Stimulated activated CD4-positive, alpha-beta T cell treated with anti-CD3 and anti-CD28 coated beads, Interleukin-2, amount 100 ng/mL, for 4 hours (primary cell): ENCODE measurements around the gene GPC1.
"Not testable (repeated sequence)": the region's sequence is repeated elsewhere in the genome, so short reads cannot be mapped to it uniquely, and the experiment has no call there.

Experiments
- DNase-seq: peaks from one replicate; pipeline ENCODE4 v3.0.0-alpha.2; 2020; ENCODE audit warnings: low read depth

GPC1 gene

DNA sequence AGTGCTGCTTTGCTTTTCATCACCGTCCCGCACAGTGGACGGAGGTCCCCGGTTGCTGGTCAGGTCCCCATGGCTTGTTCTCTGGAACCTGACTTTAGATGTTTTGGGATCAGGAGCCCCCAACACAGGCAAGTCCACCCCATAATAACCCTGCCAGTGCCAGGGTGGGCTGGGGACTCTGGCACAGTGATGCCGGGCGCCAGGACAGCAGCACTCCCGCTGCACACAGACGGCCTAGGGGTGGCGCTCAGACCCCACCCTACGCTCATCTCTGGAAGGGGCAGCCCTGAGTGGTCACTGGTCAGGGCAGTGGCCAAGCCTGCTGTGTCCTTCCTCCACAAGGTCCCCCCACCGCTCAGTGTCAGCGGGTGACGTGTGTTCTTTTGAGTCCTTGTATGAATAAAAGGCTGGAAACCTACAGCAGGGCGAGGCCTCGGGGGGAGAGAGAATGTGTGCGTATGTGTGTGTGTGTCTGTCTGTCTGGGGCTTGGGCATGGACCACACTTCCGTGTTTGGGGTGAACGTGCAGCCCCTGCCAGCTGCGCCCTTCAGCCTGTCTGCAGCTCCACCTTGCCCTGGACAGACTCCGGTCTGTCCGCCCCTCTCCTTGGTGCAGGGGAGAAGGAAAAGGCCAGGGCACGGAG lies 32.3 kb downstream of the GPC1 start:
- DNase-seq, result no peak

GRCh38 chr2:240468303-240469238 lies 33.1 kb downstream of the GPC1 start:
- no peak for DNase-seq

DNA sequence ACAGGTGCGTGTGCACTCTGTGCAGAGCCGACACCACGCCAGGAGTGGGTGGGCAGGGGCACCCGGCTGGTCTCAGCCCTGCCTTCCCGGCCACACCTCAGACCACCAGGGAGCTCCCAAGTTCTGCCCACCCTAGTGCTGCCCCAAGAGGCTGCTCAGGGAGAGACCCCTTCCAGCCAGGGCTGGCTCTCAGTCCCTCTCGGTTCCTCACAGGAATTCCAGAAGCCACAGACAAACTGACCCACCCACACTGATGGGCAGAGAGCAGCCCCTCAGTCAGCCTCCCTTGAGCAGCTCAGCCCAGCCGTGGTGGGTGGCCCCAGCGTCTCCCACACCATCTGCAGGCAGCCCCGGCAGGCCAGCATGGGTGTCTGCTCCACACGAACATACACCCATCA lies 33.8 kb downstream of the GPC1 start:
- DNase-seq, result no peak

- no peak for DNase-seq
These were observed 34.3 kb downstream of the GPC1 start for GRCh38 chr2:240469740-240470139.

DNA sequence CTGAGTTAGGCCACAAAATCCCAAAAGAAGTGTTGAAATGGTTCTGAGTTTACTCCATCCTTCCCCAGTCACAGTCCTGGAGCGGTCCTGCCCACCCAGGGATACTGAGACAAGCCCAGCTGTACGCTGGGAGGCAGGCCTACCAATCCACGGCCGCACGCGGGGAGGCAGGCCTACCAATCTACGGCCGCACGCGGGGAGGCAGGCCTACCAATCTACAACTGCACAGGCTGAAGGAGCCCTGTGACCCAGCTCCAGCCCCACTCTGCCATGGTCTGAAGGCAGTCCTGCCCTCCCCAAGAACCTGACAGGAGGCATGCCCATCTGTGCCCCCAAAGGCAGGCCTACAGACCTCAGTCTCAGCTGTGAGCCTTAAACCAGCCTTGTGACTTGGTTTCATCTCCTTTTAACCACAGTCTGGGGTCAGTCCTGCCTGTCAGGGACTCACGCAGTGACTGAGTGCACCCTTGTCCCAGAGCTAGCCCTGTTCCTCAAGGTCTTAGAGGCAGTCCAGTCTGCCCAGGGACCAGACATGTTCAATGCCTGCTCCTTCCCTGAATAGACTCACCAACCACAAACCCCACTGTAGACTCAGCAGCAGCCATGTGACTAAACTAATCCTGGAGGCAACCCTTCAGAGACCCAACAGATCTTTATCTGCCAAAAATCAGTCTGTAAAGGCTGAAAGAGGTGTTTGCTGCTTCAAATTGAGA lies 36.8 kb downstream of the GPC1 start:
- DNase-seq, result no peak

GRCh38 chr2:240473211-240473610 lies 37.7 kb downstream of the GPC1 start:
- DNase-seq, result no peak

DNA sequence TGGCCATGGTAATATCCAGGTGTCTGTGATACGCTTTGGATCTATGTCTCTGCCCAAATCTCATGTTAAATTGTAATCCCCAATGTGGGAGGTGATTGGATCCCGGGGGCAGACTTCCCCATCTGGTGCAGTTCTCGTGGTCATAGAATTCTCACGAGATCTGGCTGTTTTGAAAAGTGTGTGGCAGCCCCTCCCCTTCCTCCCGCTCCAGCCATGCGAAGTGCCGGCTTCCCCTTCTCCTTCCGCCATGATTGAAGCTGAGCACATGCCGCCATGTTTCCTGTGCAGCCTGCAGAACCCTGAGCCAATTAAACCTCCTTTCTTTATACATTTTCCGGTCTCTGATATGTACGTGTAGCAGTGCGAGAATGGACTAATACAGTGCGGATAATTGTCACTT lies 42.5 kb downstream of the GPC1 start:
- DNase-seq, result no peak

DNA sequence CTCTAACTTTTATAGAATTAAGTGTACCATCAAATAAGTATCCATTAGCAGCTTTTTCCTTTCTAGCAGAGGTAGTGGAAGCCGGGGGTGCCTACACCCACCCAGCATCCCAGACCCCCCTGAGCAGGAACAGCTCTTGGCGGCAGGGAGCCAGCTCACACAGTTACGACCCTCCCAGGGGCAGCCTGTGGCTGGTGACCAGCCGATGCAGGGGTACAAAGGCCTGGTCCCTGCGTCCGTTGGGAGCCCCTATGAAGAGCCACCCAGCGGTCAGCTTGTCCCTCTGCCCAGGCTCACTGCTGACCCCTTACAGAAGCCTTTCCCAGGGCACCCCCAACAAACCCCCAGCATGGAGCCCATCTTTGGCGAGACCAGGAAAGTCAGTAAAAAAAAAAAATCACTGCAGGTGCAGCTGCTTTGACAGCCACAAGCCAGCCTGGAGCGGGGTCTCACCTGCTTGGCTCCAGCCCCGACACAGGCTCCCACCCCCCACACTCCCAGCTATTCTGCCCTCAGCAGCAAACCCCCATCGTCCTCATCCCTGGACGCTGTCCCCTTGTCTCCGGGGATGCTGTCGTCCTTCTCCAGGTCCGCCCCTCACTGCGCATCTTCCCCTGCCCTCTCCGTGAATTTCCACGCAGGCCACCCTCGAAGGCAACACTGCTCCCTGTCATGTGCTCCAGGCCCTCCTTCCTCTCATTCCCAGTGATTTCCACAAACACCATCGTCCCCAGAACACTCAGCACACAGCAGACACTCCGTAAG lies 43.1 kb downstream of the GPC1 start:
- DNase-seq, result no peak

GRCh38 chr2:240479111-240479501 lies 43.6 kb downstream of the GPC1 start:
- DNase-seq, result no peak

DNA sequence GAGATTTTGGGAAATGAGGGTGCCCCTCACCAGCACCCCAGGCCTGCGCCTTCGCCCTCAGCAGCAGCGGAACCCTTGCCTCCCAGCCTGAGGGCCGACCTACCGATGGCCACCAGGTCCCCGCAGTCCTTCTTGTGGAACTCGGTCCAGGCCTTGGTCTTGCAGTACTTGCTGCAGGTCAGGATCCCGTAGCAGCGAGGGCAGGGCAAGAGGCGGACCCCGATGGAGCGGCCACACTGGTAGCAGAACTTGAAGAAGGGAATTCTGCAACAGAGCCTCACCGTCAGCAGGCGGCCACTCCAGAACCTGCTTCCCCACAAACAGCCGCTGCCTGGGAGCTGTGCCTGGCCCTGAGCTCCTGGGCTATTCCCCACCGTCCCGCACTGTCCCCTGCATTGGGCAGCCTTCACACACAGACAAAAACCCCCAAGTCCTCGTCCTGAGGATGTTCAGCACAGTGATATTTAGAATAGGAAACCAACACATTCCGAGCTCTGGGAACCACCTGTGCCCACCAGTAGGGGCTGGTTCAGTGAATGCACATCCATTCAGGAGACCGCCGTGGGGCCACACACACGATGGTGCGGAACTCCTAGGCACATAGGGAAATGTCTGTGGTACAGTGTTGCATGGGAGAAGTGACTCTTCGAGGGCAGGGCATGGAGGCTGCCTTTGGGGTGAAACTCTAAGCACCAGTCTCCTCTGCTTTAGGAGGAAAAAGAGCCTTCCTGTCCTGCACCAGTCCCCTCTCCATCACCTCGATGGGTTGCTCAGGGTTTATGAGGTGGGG lies 45.6 kb downstream of the GPC1 start:
- DNase-seq, result no peak

GRCh38 chr2:240481720-240482119 lies 46.3 kb downstream of the GPC1 start:
- no peak for DNase-seq

DNA sequence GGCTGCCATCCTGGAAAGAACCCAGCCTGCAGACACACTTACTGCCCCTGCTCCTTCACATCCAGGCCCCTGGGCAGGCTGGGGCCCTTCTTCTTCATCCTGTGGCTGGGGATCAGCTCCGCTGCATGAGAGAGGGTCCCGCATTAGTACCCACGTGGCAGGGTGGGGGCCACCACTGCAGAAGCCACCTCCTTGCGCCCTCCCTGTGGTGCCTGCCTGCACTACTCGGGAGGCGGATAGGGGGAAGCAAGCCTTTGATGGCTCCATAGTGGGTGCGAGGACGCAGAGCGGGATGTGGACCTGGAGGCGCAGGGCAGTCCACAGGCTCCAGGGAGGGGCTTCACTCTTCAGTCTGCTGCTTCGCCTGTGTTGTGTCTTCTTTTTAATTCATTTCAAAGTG lies 46.7 kb downstream of the GPC1 start:
- no peak for DNase-seq

GRCh38 chr2:240491483-240491882 lies 56.0 kb downstream of the GPC1 start:
- DNase-seq, result no peak

- no peak for DNase-seq
These were observed 58.8 kb downstream of the GPC1 start for GRCh38 chr2:240494194-240494793.

GRCh38 chr2:240494942-240495341 lies 59.5 kb downstream of the GPC1 start:
- not testable (repeated sequence) for DNase-seq

- DNase-seq, result not testable (repeated sequence)
These were observed 61.6 kb downstream of the GPC1 start for GRCh38 chr2:240497082-240497481.

GRCh38 chr2:240498171-240498957 lies 62.9 kb downstream of the GPC1 start:
- no peak for DNase-seq

DNA sequence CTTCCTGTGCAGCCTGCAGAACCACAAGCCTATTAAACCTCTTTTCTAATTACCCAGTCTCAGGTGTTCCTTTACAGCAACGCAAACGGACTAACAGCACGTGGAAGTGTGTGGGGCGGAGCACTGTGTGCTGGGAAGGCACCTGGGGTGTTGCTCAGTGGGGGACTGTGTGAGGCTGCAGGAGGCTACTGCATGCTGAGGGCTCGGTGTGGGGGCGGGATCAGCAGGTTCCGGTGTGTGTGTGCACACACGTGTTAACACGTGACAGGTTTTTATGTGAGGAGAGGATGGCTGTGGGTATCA lies 63.4 kb downstream of the GPC1 start:
- no peak for DNase-seq

DNA sequence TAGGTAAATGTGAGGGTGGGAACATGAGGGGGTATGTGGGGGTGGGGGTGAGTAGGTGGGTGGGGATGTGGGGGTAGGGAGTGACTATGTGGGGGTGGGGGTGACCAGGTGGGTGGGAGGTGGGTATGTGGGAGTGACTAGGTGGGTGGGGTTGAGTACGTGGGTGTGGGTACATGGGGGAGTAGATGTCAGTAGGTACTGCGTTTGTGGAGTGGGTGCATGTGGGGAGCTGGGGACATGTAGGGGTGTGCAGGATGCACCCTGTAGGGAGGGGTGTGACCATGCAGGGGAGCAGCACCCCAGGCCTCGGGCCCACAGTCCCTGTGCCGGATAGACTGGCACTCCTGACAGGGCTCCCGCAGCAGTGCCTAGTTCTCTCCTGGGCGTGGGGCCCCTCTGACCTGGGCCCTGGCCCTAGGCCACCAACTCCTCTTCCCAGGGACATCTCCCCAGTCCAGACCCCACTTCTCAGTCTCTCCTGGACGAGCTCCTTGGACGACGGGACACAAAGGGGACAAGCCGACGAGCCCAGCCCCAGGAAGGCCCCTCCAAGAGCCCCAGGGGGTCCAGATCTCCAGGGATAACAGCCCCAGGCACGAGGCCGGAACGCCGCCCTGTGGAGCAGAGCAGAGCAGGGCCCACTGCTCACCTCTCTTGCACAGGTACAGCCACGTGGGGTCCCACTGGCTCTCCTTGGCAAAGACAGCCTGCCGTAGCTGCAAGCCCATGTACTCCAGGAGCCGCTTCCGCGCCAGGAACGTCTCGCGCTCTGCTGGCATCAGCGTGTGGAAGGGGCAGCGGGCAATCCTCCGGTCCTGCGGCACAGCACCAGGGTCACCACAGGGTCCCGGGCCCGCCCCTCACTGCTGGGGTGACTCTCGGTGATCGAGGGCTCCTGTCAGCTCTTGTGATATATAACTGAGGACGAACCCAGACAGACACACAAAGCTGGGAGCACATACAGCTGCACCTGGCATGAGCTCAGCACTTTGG lies 64.1 kb downstream of the GPC1 start:
- no peak for DNase-seq
